ENCODE measurements around the gene FOXN3.

Gene FOXN3

GRCh38 chr14:89198544-89199329 is 218.3 kb downstream of the FOXN3 start:
- no peak overlapping the region for H3K27ac ChIP-seq
- ChIA-PET POLR2A (ENCODE audit: low non-redundant PET) (no interaction called here), CTCF (interaction anchor here (0.5 kb wide), 1 partner anchor 351 kb away, joined by 3 read pairs; no protein-coding TSS in a partner anchor)
- no peak for TF ChIP-seq CTCF (conservative IDR thresholded peaks at IDR 0.05; ENCODE audit: low read depth)
- DNase-seq (ENCODE audit: low spot score): no peak

GRCh38 chr14:89197623-89198022 is 219.4 kb downstream of the FOXN3 start:
- CTCF ChIA-PET: no interaction called here
- H3K27ac ChIP-seq: no peak overlapping the region
- POLR2A ChIA-PET (ENCODE audit: low non-redundant PET): no interaction called here
- TF ChIP-seq CTCF (conservative IDR thresholded peaks at IDR 0.05; ENCODE audit: low read depth): no peak
- no peak for DNase-seq (ENCODE audit: low spot score)

GRCh38 chr14:89196545-89196944 is 220.5 kb downstream of the FOXN3 start:
- TF ChIP-seq CTCF (conservative IDR thresholded peaks at IDR 0.05; ENCODE audit: low read depth): no peak
- ChIA-PET CTCF (interaction anchor here (0.7 kb wide), 1 partner anchor 176 kb away, joined by 3 read pairs; no protein-coding TSS in a partner anchor), POLR2A (ENCODE audit: low non-redundant PET) (no interaction called here)
- DNase-seq (ENCODE audit: low spot score): no peak
- H3K27ac ChIP-seq: no peak overlapping the region

- ChIA-PET POLR2A (ENCODE audit: low non-redundant PET) (no interaction called here), CTCF (interaction anchor here (0.6 to 1.0 kb wide), 2 partner anchors 19 to 231 kb away, joined by 3 to 6 read pairs; no protein-coding TSS in a partner anchor)
- H3K27ac ChIP-seq: no peak overlapping the region
- no peak for DNase-seq (ENCODE audit: low spot score)
- TF ChIP-seq CTCF (conservative IDR thresholded peaks at IDR 0.05; ENCODE audit: low read depth): no peak
Measured at GRCh38 chr14:89194376-89194775, 222.7 kb downstream of the FOXN3 start.

GRCh38 chr14:89190765-89191513 is 226.1 kb downstream of the FOXN3 start:
- no peak for DNase-seq (ENCODE audit: low spot score)
- no peak overlapping the region for H3K27ac ChIP-seq
- no peak for TF ChIP-seq CTCF (conservative IDR thresholded peaks at IDR 0.05; ENCODE audit: low read depth)
- CTCF ChIA-PET: no interaction called here
- POLR2A ChIA-PET (ENCODE audit: low non-redundant PET): no interaction called here

- POLR2A ChIA-PET (ENCODE audit: low non-redundant PET): interaction anchor here (0.8 kb wide), 1 partner anchor 220 kb away, joined by 3 read pairs; no protein-coding TSS in a partner anchor
Measured at GRCh38 chr14:89188492-89188891, 228.5 kb downstream of the FOXN3 start.

More at GRCh38 chr14:89188492-89188891, 228.5 kb downstream of the FOXN3 start:
- DNase-seq (ENCODE audit: low spot score): no peak
- H3K27ac ChIP-seq: no peak overlapping the region
- CTCF ChIA-PET: no interaction called here
- no peak for TF ChIP-seq CTCF (conservative IDR thresholded peaks at IDR 0.05; ENCODE audit: low read depth)
